Pancreas (tissue), 10 donors: ENCODE data around the gene DAGLB. TPM values are rescaled to one million over a fixed set of nuclear protein-coding genes. Genes with fewer than 3 reads are reported as not detected.

Experiments used
- ATAC-seq, 4 donors: fragments of 200-7000 bp; cut with Tn5 transposase; one replicate each; pipeline versions ENCODE4 v1.8.0 to v1.9.1; 2020; ENCODE audit warnings: mild to moderate bottlenecking in 4 of 4, moderate library complexity in 4 of 4
- DNase-seq, 6 donors: peaks; one replicate each; pipeline ENCODE4 v3.0.0-alpha.2; 2020
- FAIRE-seq: peaks from 2 replicates; lab custom pipeline; 2012; peaks lifted over from hg19 to GRCh38; lab: Jason Lieb, UNC
- H3K27ac ChIP-seq, 4 donors: fragments of 200-600 bp; sonication (generic); 1 replicate in 3 of 4; 2 replicates in 1 of 4; pipeline versions ENCODE4 v1.5.0 to v1.8.0; 2020
- H3K27me3 ChIP-seq, 4 donors: fragments of 200-600 bp; one replicate each; pipeline ENCODE4 v1.8.0; 2021
- H3K36me3 ChIP-seq, 3 donors: fragments of 200-600 bp; sonication (generic) in 1 of 3; one replicate each; pipeline versions ENCODE4 v1.5.0 to v1.8.0; 2020 to 2021
- H3K4me1 ChIP-seq, 3 donors: fragments of 200-600 bp; one replicate each; pipeline ENCODE4 v1.8.0; 2021
- H3K4me3 ChIP-seq, 4 donors: fragments of 200-600 bp; sonication (generic) in 2 of 4; one replicate each; pipeline versions ENCODE4 v1.5.0 to v1.8.0; 2020 to 2021
- H3K9me3 ChIP-seq, 4 donors: fragments of 200-600 bp; one replicate each; pipeline ENCODE4 v1.8.0; 2021
- CTCF ChIP-seq, 4 donors: fragments of 200-600 bp; sonication (generic) in 3 of 4; IDR thresholded peaks; one replicate each; pipeline versions ENCODE4 v1.5.0 to v1.8.0; 2021; ENCODE audit warnings: antibody characterized with exemption in 4 of 4
- WGBS, 2 donors: extraction: QIAGEN DNeasy Blood & Tissue Kit; methylation state at CpG; one replicate each; pipeline ENCODE4 v1.1.7; 2013; 5-methylcytosine and 5-hydroxymethylcytosine counted together
- intact Hi-C, 3 donors: fragments of 100-400 bp; cut with DNase I; formaldehyde crosslinking; loops; one replicate each; pipeline versions ENCODE4 v1.11.1 to v1.14.2; 2022
- polyA plus RNA-seq, 2 donors: library from polyadenylated mRNA; stranded (reverse); fragments of 200-250 nt; gene quantifications; one replicate each; pipeline ENCODE4 v1.2.3, GENCODE V29; 2013
- total RNA-seq, 6 donors: library from RNA; stranded (reverse); fragmentation: NEBNext Ultra II Directional in 4 of 6; extraction: Animal tissue kit (Norgen Biotek cat#: 25700) in 4 of 6; gene quantifications; one replicate each; pipeline versions ENCODE4 v1.2.1 to v1.2.4, GENCODE V29; 2021 to 2023
- donor health status: healthy with polysubstance abuse.
- donor health status: DM: no; HTN: no; CAD: no; lungs with moderate emphysema.
- donor health status: DM: no; HTN: no; CAD: no.
- donor health status: control.
- donor health status: control.
- donor health status: Bipolar disorder and iron deficiency.
- donor health status: DM: yes; HTN: yes; CAD: no.
- donor health status: DM: no; HTN: no; CAD: no.
- donor health status: DM: no; HTN: no; CAD: no.
- donor health status: DM: yes; HTN: yes; CAD: no.

The DAGLB gene
- total and polyA plus RNA-seq, 8 donors, result 7.8 to 16.7 (median 10.1) TPM

- no peak for TF ChIP-seq CTCF (IDR thresholded peaks at IDR 0.05)
- Histone ChIP-seq H3K36me3 (no peaks in the 10 kb centered on the region), H3K4me1 (no peaks in the 10 kb centered on the region), H3K9me3 (no peaks in the 10 kb centered on the region), H3K4me3 (no peak overlapping the region), H3K27me3 (no peaks in the 10 kb centered on the region), H3K27ac (no peak overlapping the region)
- no peak for ATAC-seq
- intact Hi-C loops, result no loop called here
- no peak for FAIRE-seq
- DNase-seq, result no peak
- WGBS, 2 donors, result 87 to 94% methylated on average over 2 of the region's 2 CpGs
Measured at GRCh38 chr7:6494365-6494764, 46.6 kb upstream of the DAGLB start.

GRCh38 chr7:6491194-6491593, 43.4 kb upstream of the DAGLB start:
- DNase-seq (peak in 1 of 6 donors; percentile 9), FAIRE-seq (no peak), ATAC-seq (no peak)
- H3K4me1 ChIP-seq, result no peaks in the 10 kb centered on the region
- no peak overlapping the region for H3K27ac ChIP-seq
- H3K27me3 ChIP-seq, result no peaks in the 10 kb centered on the region
- no peak overlapping the region for H3K4me3 ChIP-seq
- no peaks in the 10 kb centered on the region for H3K36me3 ChIP-seq
- WGBS, 2 donors, result 80 to 84% methylated on average over 10 of the region's 10 CpGs
- intact Hi-C loops, result no loop called here
- H3K9me3 ChIP-seq, result no peaks in the 10 kb centered on the region
- no peak for TF ChIP-seq CTCF (IDR thresholded peaks at IDR 0.05)

- Histone ChIP-seq H3K27ac (no peak overlapping the region), H3K36me3 (no peaks in the 10 kb centered on the region), H3K27me3 (no peaks in the 10 kb centered on the region), H3K4me1 (no peaks in the 10 kb centered on the region), H3K9me3 (no peaks in the 10 kb centered on the region), H3K4me3 (no peak overlapping the region)
- TF ChIP-seq CTCF (IDR thresholded peaks at IDR 0.05), result no peak
- no peak for DNase-seq
- no peak for ATAC-seq
- 24% methylated on average over 1 of the region's 1 CpG for WGBS, 2 donors
- intact Hi-C loops, result no loop called here
- no peak for FAIRE-seq
Measured at GRCh38 chr7:6489612-6490011, 41.9 kb upstream of the DAGLB start.

GRCh38 chr7:6487184-6487545, 39.4 kb upstream of the DAGLB start:
- DNase-seq, result no peak
- Histone ChIP-seq H3K36me3 (no peaks in the 10 kb centered on the region), H3K27ac (no peak overlapping the region), H3K4me1 (peaks cover 0 to 4% (median 0%) of the 10 kb centered on the region in 3 donors), H3K9me3 (no peaks in the 10 kb centered on the region), H3K4me3 (no peak overlapping the region), H3K27me3 (no peaks in the 10 kb centered on the region)
- WGBS, 2 donors, result 92 to 95% methylated on average over 4 of the region's 4 CpGs
- ATAC-seq, result no peak
- FAIRE-seq, result no peak
- TF ChIP-seq CTCF (IDR thresholded peaks at IDR 0.05), result no peak
- intact Hi-C loops, result no loop called here

- Histone ChIP-seq H3K4me1 (peaks cover 0 to 5% (median 2%) of the 10 kb centered on the region in 3 donors), H3K4me3 (no peak overlapping the region), H3K9me3 (no peaks in the 10 kb centered on the region), H3K27me3 (no peaks in the 10 kb centered on the region), H3K27ac (no peak overlapping the region), H3K36me3 (no peaks in the 10 kb centered on the region)
- 95 to 96% methylated on average over 19 of the region's 19 CpGs for WGBS, 2 donors
- intact Hi-C loops, result no loop called here
- no peak for FAIRE-seq
- no peak for DNase-seq
- no peak for TF ChIP-seq CTCF (IDR thresholded peaks at IDR 0.05)
- no peak for ATAC-seq
Measured at GRCh38 chr7:6486438-6487183, 38.9 kb upstream of the DAGLB start.
